Measurements from ENCODE around the gene CPNE5.

The CPNE5 gene

GRCh38 chr6:36699348-36699747 is 139.9 kb downstream of the CPNE5 start:
- no peak for DNase-seq (ENCODE audit: low read depth, low spot score)
- no peak overlapping the region for H3K4me3 ChIP-seq (ENCODE audit: low read length)

GRCh38 chr6:36698871-36699271 is 140.4 kb downstream of the CPNE5 start:
- DNase-seq (ENCODE audit: low read depth, low spot score): no peak
- peak overlapping the region; percentile 63; the same call in 1 of the 2 replicates for H3K4me3 ChIP-seq (ENCODE audit: low read length)

GRCh38 chr6:36698196-36698595 is 141.0 kb downstream of the CPNE5 start:
- peak overlapping the region; percentile 63 for H3K4me3 ChIP-seq (ENCODE audit: low read length)
- no peak for DNase-seq (ENCODE audit: low read depth, low spot score)

GRCh38 chr6:36697481-36697903 is 141.8 kb downstream of the CPNE5 start, which contains the start of gene RAB44:
Gene RAB44 (plus strand): TSS chr6:36697826. CDS start chr6:36704236, 6,410 bp downstream.
- H3K4me3 ChIP-seq (ENCODE audit: low read length): peak within 1 kb of the TSS; percentile 63
- peak; percentile 69 for DNase-seq (ENCODE audit: low read depth, low spot score)

GRCh38 chr6:36695414-36695813 is 143.8 kb downstream of the CPNE5 start:
- no peak for DNase-seq (ENCODE audit: low read depth, low spot score)
- no peak overlapping the region for H3K4me3 ChIP-seq (ENCODE audit: low read length)

GRCh38 chr6:36694616-36695015 is 144.6 kb downstream of the CPNE5 start:
- DNase-seq (ENCODE audit: low read depth, low spot score): no peak
- no peak overlapping the region for H3K4me3 ChIP-seq (ENCODE audit: low read length)

- no peak for DNase-seq (ENCODE audit: low read depth, low spot score)
- no peak overlapping the region for H3K4me3 ChIP-seq (ENCODE audit: low read length)
Observed at GRCh38 chr6:36692861-36693702, 146.2 kb downstream of the CPNE5 start.

- DNase-seq (ENCODE audit: low read depth, low spot score): no peak
- H3K4me3 ChIP-seq (ENCODE audit: low read length): no peak overlapping the region
Observed at GRCh38 chr6:36692220-36692619, 147.0 kb downstream of the CPNE5 start.

GRCh38 chr6:36691612-36692011 is 147.6 kb downstream of the CPNE5 start:
- H3K4me3 ChIP-seq (ENCODE audit: low read length): no peak overlapping the region
- no peak for DNase-seq (ENCODE audit: low read depth, low spot score)

- DNase-seq (ENCODE audit: low read depth, low spot score): no peak
- H3K4me3 ChIP-seq (ENCODE audit: low read length): no peak overlapping the region
Observed at GRCh38 chr6:36691011-36691410, 148.2 kb downstream of the CPNE5 start.
